HG02610 (cell line): ENCODE results near the gene CWF19L1.
A peak's percentile ranks its signal among the peaks of the same experiment; 100 is the strongest.

Experiments
- ATAC-seq: cut with Tn5 transposase; IDR thresholded peaks from one replicate; pipeline ENCODE4 v1.9.1; 2021; ENCODE audit warnings: mild to moderate bottlenecking, moderate library complexity; ENCODE audit not compliant: unreplicated experiment

Gene CWF19L1

GRCh38 chr10:100253041-100253440 is 14.4 kb downstream of the CWF19L1 start:
- ATAC-seq, result no peak

GRCh38 chr10:100248820-100249219 is 18.6 kb downstream of the CWF19L1 start:
- no peak for ATAC-seq

- ATAC-seq, result no peak
Measured at GRCh38 chr10:100245484-100246220, 21.8 kb downstream of the CWF19L1 start.

GRCh38 chr10:100239851-100240250 is 27.6 kb downstream of the CWF19L1 start:
- ATAC-seq, result no peak

- ATAC-seq, result peak; percentile 61
Measured at GRCh38 chr10:100238429-100238828, 29.0 kb downstream of the CWF19L1 start.

- no peak for ATAC-seq
Measured at GRCh38 chr10:100232101-100232500, 35.3 kb downstream of the CWF19L1 start.

GRCh38 chr10:100229819-100230422 is 37.5 kb downstream of the CWF19L1 start:
- ATAC-seq, result no peak

GRCh38 chr10:100223879-100224278 is 43.6 kb downstream of the CWF19L1 start:
- ATAC-seq, result no peak

- ATAC-seq, result no peak
Measured at GRCh38 chr10:100222529-100222928, 44.9 kb downstream of the CWF19L1 start.

GRCh38 chr10:100216006-100216405 is 51.4 kb downstream of the CWF19L1 start:
- no peak for ATAC-seq

GRCh38 chr10:100209303-100209702 is 58.1 kb downstream of the CWF19L1 start:
- ATAC-seq, result no peak

- no peak for ATAC-seq
Measured at GRCh38 chr10:100208276-100208675, 59.2 kb downstream of the CWF19L1 start.

- ATAC-seq, result no peak
Measured at GRCh38 chr10:100204370-100204769, 63.1 kb downstream of the CWF19L1 start.

GRCh38 chr10:100201549-100201948 is 65.9 kb downstream of the CWF19L1 start:
- no peak for ATAC-seq

- ATAC-seq, result no peak
Measured at GRCh38 chr10:100194711-100195110, 72.7 kb downstream of the CWF19L1 start.

- no peak for ATAC-seq
Measured at GRCh38 chr10:100192350-100192749, 75.1 kb downstream of the CWF19L1 start.

- peak; percentile 50 for ATAC-seq
Measured at GRCh38 chr10:100186253-100187212, 80.9 kb downstream of the CWF19L1 start.

- ATAC-seq, result peak; percentile 80
Measured at GRCh38 chr10:100185364-100186252, 81.8 kb downstream of the CWF19L1 start, which contains the start of gene ERLIN1. Gene ERLIN1 (minus strand): TSS chr10:100186029. CDS start chr10:100185626, 403 bp downstream.

GRCh38 chr10:100184840-100185239 is 82.6 kb downstream of the CWF19L1 start:
- no peak for ATAC-seq

GRCh38 chr10:100184426-100184825 is 83.0 kb downstream of the CWF19L1 start:
- no peak for ATAC-seq
